GM13977 (cell line): ENCODE results near the gene USP8.

Experiments used
- DNase-seq: peaks from one replicate; pipeline ENCODE4 v3.0.0; 2012; ENCODE audit warnings: low spot score
- in situ Hi-C: fragments of 300-500 bp; cut with MboI; formaldehyde crosslinking; loops from one replicate; pipeline ENCODE4 v1.12.0; 2022; ENCODE audit warnings: low sequenced_read_pairs, low pct_unique_long_range_greater_than_20kb, mixed read lengths, inconsistent platforms; ENCODE audit not compliant: unreplicated experiment
- TF ChIP-seq, protein P1 (sequence below): IDR thresholded peaks from 2 replicates; pipeline ENCODE4 v1.5.1; 2012; ENCODE audit warnings: mild to moderate bottlenecking, control low read depth; ENCODE audit not compliant: insufficient read depth; ENCODE audit errors: extremely low read depth, missing control alignments

USP8 gene

DNA sequence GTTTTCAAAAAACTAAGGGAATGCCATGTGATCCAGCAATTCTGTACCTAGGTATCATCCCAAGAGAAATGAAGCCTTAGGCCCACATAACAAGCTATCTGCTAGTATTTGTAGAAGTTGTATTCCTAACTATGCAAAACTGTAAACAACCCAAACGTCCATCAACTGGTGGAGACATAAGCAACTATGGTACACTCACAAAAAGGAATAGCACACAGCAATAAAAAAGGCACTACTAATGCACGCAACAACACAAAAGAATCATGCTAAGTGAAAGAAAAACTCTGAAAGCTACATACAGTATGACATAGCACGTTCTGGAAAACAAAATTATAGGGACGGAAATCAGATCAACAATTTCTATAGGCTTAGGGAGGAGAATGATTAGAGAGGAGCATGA lies 107.0 kb downstream of the USP8 start:
- TF ChIP-seq, protein P1, sequence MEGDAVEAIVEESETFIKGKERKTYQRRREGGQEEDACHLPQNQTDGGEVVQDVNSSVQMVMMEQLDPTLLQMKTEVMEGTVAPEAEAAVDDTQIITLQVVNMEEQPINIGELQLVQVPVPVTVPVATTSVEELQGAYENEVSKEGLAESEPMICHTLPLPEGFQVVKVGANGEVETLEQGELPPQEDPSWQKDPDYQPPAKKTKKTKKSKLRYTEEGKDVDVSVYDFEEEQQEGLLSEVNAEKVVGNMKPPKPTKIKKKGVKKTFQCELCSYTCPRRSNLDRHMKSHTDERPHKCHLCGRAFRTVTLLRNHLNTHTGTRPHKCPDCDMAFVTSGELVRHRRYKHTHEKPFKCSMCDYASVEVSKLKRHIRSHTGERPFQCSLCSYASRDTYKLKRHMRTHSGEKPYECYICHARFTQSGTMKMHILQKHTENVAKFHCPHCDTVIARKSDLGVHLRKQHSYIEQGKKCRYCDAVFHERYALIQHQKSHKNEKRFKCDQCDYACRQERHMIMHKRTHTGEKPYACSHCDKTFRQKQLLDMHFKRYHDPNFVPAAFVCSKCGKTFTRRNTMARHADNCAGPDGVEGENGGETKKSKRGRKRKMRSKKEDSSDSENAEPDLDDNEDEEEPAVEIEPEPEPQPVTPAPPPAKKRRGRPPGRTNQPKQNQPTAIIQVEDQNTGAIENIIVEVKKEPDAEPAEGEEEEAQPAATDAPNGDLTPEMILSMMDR, result no peak
- in situ Hi-C loops, result no loop called here
- DNase-seq, result no peak

DNA sequence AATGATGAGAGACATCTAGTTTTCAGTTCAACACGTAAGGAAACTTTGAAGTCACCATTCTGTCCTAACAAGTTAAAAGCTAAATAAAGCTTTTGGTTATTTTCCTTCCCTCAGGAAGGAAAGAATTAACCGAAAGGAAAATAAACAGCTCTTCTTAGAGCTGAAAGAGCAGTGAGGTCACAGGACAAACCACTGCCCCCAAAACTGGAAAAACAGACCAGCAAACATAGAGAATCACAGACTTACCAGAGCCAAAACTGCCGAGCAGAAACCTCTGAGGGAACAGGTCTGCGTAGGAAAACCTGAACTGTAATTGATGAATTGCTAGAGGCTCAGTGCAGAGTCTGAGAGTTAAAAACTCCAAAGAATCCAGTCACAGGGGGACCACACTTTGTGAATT lies 107.6 kb downstream of the USP8 start:
- in situ Hi-C loops, result no loop called here
- TF ChIP-seq, protein P1, result no peak
- DNase-seq, result no peak

DNA sequence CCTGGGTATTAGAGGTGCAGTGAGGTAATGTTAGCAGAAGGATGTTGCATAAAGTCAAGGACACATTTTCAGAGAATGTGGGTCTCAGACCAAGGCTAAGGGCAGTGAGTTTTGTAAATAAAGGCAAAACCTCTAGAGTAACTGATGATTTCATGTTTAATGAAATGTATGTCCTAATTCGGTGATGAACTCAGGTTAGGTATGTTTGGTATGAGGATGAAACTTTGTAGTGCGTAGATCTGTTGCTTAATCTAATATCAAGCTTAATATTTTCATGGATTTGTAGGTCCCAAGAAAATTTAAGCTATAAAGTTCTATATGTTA lies 118.6 kb downstream of the USP8 start:
- in situ Hi-C loops, result no loop called here
- TF ChIP-seq, protein P1, result no peak
- DNase-seq, result no peak

DNA sequence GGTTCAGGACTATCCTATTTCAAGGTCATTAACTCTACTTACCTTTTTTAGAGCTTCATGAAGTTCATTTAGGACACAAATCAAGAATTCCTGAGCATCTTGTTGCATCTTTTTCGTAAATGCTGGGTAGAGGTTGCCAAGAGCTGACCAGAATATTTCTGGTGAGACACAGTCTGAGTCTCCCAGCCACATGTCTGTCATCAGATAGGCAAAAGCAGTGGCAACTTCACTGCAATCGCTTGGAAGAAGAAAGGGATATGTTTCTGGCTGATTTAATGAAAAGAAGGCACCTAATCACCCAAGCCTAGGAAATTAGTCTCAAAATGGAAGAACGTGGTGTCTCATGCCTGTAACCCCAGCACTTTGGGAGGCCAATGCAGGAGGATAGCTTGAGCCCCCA lies 119.4 kb downstream of the USP8 start:
- DNase-seq, result no peak
- in situ Hi-C loops, result no loop called here
- TF ChIP-seq, protein P1, result no peak

DNA sequence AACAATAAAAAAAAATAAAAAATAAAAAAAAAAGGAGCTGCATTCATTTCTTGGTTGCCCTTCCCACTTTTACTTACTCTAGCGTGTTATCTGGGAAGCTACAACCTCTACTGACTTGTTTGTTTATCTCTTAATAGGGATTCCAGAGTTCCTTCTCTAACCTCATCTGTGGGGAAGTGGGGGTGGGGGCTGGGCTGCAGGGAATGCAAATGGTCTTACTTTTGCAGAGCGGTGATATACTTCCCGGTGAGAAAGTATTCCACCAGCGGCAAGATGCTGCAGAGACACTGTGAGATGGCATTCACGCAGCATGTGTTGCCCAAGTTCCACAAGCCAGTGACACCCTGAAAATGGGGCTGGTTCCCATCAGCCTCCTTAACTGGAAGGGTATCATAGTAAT lies 120.2 kb downstream of the USP8 start:
- DNase-seq, result no peak
- TF ChIP-seq, protein P1, result no peak
- in situ Hi-C loops, result no loop called here

DNA sequence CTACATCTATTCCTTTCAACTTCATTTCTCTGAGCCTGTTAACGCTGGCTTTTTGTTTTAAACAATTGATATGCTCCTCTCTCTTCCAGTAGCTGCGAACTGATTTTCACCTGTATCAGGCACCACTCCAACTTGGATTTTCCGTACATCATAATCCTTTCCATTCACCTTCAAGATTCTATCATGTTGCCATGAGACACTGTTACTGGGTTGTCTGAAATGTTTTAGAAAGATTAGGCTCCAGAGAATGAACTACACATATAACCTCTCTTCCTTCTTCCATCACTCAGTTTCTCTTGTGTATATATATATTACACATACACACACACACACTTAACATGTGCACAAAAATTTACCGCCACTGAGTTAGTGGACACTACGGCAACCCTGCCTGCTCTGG lies 122.4 kb downstream of the USP8 start, which contains the start of gene USP50:
USP50 (minus strand) TSS at position 101 of the 400 bp plus-strand sequence. CDS start 141 bp downstream, outside the sequence.
- TF ChIP-seq, protein P1, result no peak
- no peak for DNase-seq
- in situ Hi-C loops, result no loop called here

DNA sequence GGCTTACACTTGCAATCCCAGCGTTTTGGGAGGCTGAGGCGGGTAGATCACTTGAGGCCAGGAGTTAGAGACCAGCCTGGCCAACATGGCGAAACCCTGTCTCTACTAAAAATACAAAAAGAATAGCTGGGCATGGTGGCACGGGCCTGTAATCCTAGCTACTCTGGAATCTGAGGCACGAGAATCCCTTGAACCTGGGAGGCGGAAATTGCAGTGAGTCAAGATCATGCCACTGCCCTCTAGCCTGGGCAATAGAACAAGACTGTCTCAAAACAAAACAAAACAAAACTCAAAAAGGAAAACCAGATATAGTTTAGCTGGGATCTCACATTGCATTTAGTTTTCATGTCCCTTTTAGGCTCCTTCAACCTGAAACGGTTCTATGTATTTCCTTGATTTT lies 125.1 kb downstream of the USP8 start:
- TF ChIP-seq, protein P1, result no peak
- in situ Hi-C loops, result no loop called here
- no peak for DNase-seq
